ENCODE measurements around the gene TNFSF13B. TPM values are rescaled to one million over a fixed set of nuclear protein-coding genes. Genes with fewer than 3 reads are reported as not detected.

The TNFSF13B gene, protein sequence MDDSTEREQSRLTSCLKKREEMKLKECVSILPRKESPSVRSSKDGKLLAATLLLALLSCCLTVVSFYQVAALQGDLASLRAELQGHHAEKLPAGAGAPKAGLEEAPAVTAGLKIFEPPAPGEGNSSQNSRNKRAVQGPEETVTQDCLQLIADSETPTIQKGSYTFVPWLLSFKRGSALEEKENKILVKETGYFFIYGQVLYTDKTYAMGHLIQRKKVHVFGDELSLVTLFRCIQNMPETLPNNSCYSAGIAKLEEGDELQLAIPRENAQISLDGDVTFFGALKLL
- total RNA-seq (10 to 100 TPM in 1 of 10 donors, 1 to 10 TPM in 8, under 1 TPM in 1; 0.83 to 20.8 (median 2.0) TPM), polyA plus RNA-seq (1 to 10 TPM in 1 of 2 donors, under 1 TPM in 1; 0.52 to 2.6 TPM)
- long read RNA-seq, donor 1, partial matches to known transcripts: 2 of 2 reads
- long read RNA-seq, donor 1, other reads (novel, unspliced or antisense): 0 of 2 reads
- long read RNA-seq, donor 2: 0 reads
- long read RNA-seq, donor 3: 0 reads

DNA sequence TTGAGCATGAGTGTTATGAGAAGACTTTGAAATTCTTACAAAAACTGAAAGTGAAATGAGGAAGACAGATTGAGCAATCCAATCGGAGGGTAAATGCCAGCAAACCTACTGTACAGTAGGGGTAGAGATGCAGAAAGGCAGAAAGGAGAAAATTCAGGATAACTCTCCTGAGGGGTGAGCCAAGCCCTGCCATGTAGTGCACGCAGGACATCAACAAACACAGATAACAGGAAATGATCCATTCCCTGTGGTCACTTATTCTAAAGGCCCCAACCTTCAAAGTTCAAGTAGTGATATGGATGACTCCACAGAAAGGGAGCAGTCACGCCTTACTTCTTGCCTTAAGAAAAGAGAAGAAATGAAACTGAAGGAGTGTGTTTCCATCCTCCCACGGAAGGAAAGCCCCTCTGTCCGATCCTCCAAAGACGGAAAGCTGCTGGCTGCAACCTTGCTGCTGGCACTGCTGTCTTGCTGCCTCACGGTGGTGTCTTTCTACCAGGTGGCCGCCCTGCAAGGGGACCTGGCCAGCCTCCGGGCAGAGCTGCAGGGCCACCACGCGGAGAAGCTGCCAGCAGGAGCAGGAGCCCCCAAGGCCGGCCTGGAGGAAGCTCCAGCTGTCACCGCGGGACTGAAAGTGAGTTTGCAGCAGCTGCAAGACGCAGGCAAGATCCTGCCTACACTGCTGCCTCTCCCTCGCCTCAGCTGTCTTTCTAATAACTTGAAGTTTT is at the start of gene TNFSF13B:
Gene TNFSF13B, plus strand, starts transcription at position 118 of the 728 bp plus-strand sequence. Its CDS starts 178 bp downstream, at position 296.
- intact Hi-C loops (cut with DNase I): loop anchor here in 1 of 10 donors (10.0 kb wide), 1 partner anchor 45 kb away; no protein-coding TSS in a partner anchor
- H3K27ac ChIP-seq: peak within 1 kb of the TSS in 9 of 10 donors; percentile 42 to 95 (median 70)
- peaks cover 0 to 6% (median 0%) of the 10 kb centered on the region in 9 donors for H3K36me3 ChIP-seq
- H3K4me3 ChIP-seq: peak within 1 kb of the TSS in 9 of 10 donors; percentile 23 to 64 (median 50)
- WGBS, 2 donors: 18 to 28% methylated on average over 16 of the region's 16 CpGs
- ATAC-seq: peak in 7 of 8 donors; percentile 67 to 78 (median 73)
- H3K27me3 ChIP-seq: no peaks in the 10 kb centered on the region
- H3K4me1 ChIP-seq: peaks cover 0 to 67% (median 14%) of the 10 kb centered on the region in 9 donors
- DNase-seq: peak; percentile 11 to 35
- no peaks in the 10 kb centered on the region for H3K9me3 ChIP-seq
- TF ChIP-seq, protein P1, sequence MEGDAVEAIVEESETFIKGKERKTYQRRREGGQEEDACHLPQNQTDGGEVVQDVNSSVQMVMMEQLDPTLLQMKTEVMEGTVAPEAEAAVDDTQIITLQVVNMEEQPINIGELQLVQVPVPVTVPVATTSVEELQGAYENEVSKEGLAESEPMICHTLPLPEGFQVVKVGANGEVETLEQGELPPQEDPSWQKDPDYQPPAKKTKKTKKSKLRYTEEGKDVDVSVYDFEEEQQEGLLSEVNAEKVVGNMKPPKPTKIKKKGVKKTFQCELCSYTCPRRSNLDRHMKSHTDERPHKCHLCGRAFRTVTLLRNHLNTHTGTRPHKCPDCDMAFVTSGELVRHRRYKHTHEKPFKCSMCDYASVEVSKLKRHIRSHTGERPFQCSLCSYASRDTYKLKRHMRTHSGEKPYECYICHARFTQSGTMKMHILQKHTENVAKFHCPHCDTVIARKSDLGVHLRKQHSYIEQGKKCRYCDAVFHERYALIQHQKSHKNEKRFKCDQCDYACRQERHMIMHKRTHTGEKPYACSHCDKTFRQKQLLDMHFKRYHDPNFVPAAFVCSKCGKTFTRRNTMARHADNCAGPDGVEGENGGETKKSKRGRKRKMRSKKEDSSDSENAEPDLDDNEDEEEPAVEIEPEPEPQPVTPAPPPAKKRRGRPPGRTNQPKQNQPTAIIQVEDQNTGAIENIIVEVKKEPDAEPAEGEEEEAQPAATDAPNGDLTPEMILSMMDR (IDR thresholded peaks at IDR 0.05): peak in 2 of 9 donors; percentile 6 to 7

DNA sequence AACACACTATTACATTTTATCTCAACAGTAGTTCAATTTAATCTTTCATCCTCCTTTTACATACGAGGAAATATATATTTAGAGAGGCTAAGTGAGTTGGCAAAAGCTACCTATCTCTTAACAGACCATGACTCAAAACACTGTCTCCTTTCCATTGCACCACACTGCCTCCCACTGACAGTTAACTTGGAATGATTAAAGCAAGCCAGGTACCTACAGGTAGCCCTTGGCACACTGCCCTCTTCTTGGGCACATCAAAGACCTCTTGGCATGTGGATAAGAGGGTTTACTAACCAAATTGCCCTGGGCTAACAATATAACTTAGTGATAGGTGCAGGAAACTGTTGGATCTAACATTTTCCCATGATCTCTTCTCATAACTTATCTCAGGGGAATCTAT is 49.5 kb upstream of the TNFSF13B start:
- TF ChIP-seq, protein P1 (IDR thresholded peaks at IDR 0.05): no peak
- peak overlapping the region in 6 of 10 donors; percentile 87 to 98 (median 98) for H3K4me3 ChIP-seq
- H3K27me3 ChIP-seq: no peaks in the 10 kb centered on the region
- no peak for ATAC-seq
- H3K27ac ChIP-seq: peak overlapping the region in 6 of 10 donors; percentile 0 to 95 (median 56)
- H3K36me3 ChIP-seq: no peaks in the 10 kb centered on the region
- no peak for DNase-seq
- WGBS, 2 donors: 9 to 31% methylated on average over 1 of the region's 1 CpG
- peaks cover 0 to 86% (median 71%) of the 10 kb centered on the region in 9 donors for H3K4me1 ChIP-seq
- H3K9me3 ChIP-seq: no peaks in the 10 kb centered on the region
- intact Hi-C loops (cut with DNase I): loop anchor here in 2 of 10 donors (10.0 kb wide), 2 partner anchors 55 to 105 kb away; no protein-coding TSS in a partner anchor

DNA sequence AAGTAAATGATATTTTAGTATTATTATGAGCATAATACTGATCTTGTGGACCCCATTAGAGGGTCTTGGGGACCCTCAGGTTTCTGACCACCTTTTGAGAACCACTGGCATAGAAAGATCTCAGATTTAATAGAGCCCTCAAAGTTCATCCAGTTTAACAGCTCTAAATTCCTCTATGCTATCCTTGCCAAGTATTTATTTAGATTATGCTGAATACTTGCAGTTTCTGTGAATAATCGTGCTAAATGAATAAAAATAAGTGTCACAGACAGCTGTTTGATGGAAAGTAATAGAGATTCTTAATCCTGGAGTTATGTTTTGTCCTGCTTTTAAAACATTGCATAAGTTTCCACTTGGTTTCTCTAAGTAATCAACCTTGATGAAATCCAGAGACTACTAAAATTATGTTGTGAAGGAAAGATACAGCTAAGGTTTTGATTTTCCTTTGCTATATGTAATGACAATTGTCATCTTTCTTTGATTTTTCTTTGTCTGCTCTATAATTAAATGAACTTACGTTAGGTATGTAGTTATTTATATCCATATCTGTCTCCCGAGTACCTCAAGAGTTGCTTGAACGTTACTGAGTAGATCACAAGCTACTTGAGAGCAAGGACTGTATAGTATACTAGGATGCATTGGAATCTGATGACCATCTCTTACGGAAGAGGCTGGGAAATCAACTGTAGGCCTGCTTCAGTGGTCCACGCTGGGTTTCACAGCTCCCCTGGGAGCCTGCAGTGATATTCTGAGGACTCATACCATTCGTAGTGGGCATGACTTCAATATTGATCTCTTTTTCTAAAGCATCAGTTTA is 45.6 kb upstream of the TNFSF13B start:
- Histone ChIP-seq H3K27ac (peak overlapping the region in 1 of 10 donors; percentile 17), H3K27me3 (no peaks in the 10 kb centered on the region), H3K4me3 (no peak overlapping the region), H3K4me1 (peaks cover 4 to 91% (median 73%) of the 10 kb centered on the region in 9 donors), H3K9me3 (no peaks in the 10 kb centered on the region), H3K36me3 (no peaks in the 10 kb centered on the region)
- intact Hi-C loops (cut with DNase I): loop anchor here in 2 of 10 donors (10.0 kb wide), 2 partner anchors 51 to 101 kb away; no protein-coding TSS in a partner anchor
- DNase-seq (no peak), ATAC-seq (peak in 2 of 8 donors; percentile 41 to 55)
- TF ChIP-seq, protein P1 (IDR thresholded peaks at IDR 0.05): no peak
- 56 to 58% methylated on average over 7 of the region's 7 CpGs for WGBS, 2 donors

Data from heart right ventricle (tissue), 16 donors.